GM21528 (cell line): ENCODE data around the gene TAP1.

ENCODE experiments used
- ATAC-seq: cut with Tn5 transposase; IDR thresholded peaks from one replicate; pipeline ENCODE4 v1.9.1; 2021; ENCODE audit warnings: mild to moderate bottlenecking, moderate library complexity; ENCODE audit not compliant: unreplicated experiment, low FRiP score

TAP1 gene

GRCh38 chr6:32862725-32863124 is 9.2 kb upstream of the TAP1 start:
- ATAC-seq, result no peak

GRCh38 chr6:32860674-32861073 is 7.2 kb upstream of the TAP1 start:
- no peak for ATAC-seq

GRCh38 chr6:32858194-32858593 is 4.7 kb upstream of the TAP1 start:
- ATAC-seq, result no peak

- no peak for ATAC-seq
Observed at GRCh38 chr6:32857156-32857891, 3.8 kb upstream of the TAP1 start.

- ATAC-seq, result no peak
Observed at GRCh38 chr6:32855467-32856174, 2.1 kb upstream of the TAP1 start.

GRCh38 chr6:32854376-32855178 is 1.1 kb upstream of the TAP1 start:
- ATAC-seq, result peak; percentile 11

GRCh38 chr6:32852844-32853540 is 512 bp downstream of the TAP1 start:
- peak; percentile 14 for ATAC-seq

- no peak for ATAC-seq
Observed at GRCh38 chr6:32852018-32852843, 1.3 kb downstream of the TAP1 start.

GRCh38 chr6:32851025-32851424 is 2.5 kb downstream of the TAP1 start:
- no peak for ATAC-seq

- no peak for ATAC-seq
Observed at GRCh38 chr6:32849126-32849525, 4.4 kb downstream of the TAP1 start.

GRCh38 chr6:32847795-32848194 is 5.7 kb downstream of the TAP1 start:
- no peak for ATAC-seq

- ATAC-seq, result no peak
Observed at GRCh38 chr6:32847004-32847403, 6.5 kb downstream of the TAP1 start.

GRCh38 chr6:32845384-32845884 is 8.1 kb downstream of the TAP1 start:
- ATAC-seq, result no peak

GRCh38 chr6:32844839-32845383 is 8.6 kb downstream of the TAP1 start:
- ATAC-seq, result no peak

- peak; percentile 77 for ATAC-seq
Observed at GRCh38 chr6:32843979-32844838, 9.3 kb downstream of the TAP1 start, which contains the start of gene PSMB8. PSMB8 (minus strand) TSS chr6:32844047; CDS start chr6:32843996, 51 bp downstream.

GRCh38 chr6:32843331-32843978 is 10.0 kb downstream of the TAP1 start:
- ATAC-seq, result peak; percentile 0

GRCh38 chr6:32842690-32843089 is 10.8 kb downstream of the TAP1 start:
- no peak for ATAC-seq
